HT-29 (cell line): ENCODE data around the gene SGMS1. TPM values are rescaled to one million over a fixed set of nuclear protein-coding genes. Genes with fewer than 3 reads are reported as not detected.
"Not testable (repeated sequence)": the region's sequence is repeated elsewhere in the genome, so short reads cannot be mapped to it uniquely, and the experiment has no call there.

Source experiments
- DNase-seq: peaks from one replicate; pipeline ENCODE4 v3.0.0-alpha.2; 2015; ENCODE audit warnings: low spot score
- total RNA-seq: library from RNA; depleted of rRNA; stranded (reverse); fragments of >200 nt; shearing (Covaris generic); gene quantifications from 2 replicates; pipeline ENCODE4 v1.2.3, GENCODE V29; 2014

Gene SGMS1
- total RNA-seq, 1 experiment from 2014 or later, result 23.2 TPM

DNA sequence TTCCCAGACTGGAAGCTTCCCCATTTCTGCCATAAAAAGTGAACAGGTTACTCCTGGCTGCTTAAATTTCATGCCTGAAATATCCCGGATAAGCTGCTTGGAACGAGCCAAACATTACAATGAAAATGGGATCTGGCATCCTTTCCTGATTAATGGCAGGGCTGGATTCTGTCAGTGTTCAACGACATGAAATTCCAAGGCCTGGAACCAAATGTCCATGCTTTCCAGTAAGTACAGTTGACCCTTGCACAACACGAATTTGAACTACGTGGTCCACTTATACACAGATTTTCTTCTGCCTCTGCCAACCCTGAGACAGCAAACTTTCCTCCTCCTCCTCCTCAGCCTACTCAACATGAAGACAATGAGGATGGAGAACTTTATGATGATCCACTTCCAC lies 65.4 kb downstream of the SGMS1 start:
- DNase-seq, result no peak

DNA sequence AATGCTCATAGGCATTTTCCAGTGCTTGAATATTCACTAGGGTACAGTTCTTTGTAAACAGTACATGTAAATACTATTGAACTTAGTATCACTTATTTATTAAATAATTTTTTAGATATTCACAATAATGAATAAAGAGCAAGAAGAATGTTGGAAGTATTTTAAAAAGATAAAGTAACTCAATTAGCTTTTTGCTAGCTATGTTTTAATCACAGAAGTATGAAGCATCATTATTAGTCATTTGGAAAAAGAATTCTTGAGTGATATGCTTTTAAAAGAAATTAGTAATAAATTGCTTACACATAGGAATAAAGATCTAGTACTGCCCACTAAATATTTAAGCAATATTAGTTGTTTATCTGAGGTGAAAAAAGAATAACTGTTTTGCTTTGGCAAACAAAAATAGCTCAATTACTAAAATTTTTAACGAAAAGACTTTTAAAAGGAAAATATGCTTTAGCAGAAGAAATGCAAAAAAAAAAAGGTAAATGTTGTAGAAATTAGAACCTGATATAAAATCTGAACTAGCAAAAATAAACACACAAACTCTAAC lies 66.5 kb downstream of the SGMS1 start:
- DNase-seq, result no peak

DNA sequence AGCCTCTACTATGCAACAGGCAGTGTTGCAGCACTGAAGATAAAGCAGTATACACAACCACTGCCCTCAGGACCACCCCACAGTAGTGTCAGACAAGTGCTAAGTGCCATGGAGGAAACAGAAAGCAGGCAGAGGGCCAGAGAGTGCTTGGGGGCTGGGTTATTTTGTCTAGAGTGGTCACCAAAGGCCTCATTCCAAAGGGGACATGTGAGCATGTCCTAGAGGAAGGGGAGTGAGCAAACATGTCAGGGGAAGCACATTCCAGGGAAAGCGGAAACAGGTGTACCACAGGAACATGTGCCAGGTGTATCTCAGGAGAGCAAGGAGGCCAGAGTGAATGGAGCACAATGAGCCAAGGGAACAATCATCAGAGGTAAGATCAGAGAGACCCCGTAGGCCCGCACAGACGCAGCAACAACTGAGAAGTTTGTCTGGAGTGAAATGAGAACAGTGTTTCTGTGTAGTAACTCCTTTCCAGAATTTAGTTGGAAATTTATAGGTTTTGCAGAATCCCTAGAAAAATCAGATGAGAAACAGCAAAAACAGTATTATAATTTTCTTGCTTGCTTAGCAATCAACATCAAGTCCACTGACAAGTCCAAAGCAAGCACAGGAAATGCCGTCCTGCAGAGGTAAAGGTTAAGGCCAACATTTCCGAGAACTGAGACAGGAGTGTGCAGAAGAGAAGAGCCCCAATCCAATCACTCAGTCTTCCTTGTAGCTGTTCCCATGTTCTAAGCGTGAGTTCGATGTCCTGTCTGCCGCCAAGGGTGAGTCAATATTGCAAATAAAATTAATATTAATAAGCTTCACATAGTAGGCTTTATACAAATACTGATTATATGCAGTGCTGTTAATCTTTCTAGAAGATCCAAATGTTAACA lies 67.3 kb downstream of the SGMS1 start:
- no peak for DNase-seq

DNA sequence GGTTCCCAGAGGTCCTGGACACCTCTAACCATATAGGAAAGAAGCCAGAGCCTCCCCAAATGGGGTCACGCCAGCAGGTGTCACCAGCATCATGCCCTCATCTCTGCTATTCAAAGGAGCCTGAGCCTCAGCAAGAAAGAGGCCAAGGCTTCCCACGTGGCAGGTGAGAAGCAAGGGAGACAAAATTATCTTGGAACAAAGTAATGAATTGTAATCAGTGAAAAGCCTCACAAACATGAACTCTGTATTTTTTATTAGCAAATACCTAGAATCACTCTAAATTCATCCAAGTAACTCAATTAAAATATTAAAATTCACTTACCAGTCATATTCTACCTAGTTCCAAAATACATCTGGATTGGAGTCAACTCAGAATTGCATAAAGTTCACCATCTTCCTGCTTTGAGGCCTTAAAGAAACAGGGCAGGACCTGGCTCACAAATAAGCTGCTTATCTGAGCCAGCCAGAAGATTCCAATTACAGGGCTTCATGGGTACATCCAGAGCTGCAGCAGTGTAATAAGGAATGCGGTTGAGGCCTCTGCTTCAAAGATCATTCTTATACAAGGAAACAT lies 68.7 kb downstream of the SGMS1 start:
- peak; percentile 50 for DNase-seq

DNA sequence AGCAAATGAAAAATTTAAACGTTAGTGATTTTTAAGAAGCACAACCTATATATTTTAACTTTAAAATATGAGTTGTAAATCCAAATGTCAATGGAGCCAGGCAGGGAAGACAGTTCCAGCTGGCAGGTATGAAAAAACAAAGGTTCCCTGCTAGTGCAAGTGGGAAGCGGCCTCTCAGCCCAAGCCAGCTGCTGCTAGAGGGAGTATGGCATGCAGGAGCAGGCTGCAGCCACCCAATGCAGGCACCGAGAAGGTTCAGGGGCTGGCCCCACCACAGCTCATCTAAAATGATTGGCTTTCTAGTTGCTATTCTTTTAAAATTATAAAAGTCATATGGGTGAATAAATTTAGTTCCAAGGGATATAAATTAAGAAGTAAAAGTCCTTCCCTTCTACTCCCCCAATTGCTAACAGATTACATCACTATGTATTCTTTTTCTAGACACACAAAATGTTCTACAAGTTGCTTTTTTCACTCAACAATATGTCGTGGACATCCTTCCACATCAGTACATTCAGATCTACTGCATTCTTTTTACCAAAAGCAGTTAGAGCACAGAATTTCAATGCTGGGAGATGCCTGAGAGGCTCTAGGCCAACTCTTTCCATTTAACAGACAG lies 69.3 kb downstream of the SGMS1 start:
- DNase-seq, result no peak

DNA sequence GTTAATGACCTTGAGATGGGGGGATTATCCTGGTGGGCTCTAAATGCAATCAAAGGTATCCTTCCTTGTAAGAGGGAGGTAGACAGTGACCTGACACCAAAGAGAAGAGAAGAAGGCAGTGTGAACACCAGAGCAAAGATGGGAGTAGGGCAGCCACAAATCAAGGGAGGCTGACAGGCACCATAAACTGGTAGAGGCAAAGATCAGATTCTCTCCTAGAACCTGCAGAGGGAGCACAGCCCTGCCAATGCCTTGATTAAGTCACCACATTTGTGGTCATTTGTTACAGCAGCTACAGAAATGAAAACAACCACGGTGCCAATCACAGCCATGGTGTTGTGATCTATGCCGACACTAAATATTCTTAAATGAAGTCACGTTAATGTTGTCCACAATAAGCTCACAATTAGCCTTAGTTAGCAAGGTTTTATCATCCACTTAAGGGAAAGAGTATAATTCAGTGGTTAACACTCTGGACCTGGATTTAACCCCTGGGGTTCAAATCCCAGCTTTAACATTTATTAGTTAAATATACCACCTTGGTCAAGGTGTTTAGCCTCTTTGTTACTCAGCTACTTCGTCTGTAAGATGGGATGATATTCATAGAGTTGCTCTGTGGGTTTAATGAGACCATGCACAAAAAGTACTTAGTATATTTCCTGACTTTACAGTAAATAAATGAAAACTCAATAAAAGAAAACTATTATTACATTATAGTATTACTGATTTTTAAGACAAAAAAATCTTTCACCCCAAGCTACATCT lies 70.8 kb downstream of the SGMS1 start:
- DNase-seq, result peak; percentile 52

DNA sequence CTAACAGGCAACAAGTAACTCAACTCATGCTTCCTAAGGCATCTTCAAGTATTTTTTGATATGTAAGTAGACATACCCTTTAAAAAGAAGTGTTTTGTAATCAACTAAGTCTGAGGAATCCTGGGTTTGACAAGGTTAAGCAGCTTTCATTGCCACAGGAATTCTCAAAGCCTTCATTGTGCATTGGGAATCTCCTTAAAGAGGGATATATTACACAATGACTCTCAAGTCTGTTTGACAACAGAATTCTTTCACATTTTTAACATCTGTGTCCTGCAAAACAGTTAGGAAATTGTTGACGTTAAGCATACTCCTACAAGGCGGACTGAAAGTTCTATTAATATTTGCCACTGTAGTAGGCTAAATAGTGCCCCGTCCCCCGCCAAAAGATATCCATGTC lies 71.4 kb downstream of the SGMS1 start:
- no peak for DNase-seq

DNA sequence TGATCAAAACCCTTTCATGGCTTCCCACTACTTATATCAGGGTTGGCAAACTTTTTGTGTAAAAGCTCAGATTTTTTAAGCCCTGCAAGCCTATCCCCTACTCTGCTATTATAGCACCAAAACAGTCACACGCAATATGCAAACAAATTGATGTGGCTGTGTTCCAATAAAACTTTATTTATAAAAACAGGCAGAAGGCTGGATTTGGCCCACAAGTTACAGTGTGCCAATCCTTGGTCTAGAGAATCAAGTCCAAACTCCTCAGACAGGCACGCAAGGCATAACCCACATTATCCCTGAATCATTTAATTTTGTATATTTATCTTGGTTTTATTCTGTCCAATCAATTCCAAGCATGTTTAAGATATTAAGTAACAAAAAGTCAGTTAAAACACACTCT lies 71.9 kb downstream of the SGMS1 start:
- DNase-seq, result no peak

DNA sequence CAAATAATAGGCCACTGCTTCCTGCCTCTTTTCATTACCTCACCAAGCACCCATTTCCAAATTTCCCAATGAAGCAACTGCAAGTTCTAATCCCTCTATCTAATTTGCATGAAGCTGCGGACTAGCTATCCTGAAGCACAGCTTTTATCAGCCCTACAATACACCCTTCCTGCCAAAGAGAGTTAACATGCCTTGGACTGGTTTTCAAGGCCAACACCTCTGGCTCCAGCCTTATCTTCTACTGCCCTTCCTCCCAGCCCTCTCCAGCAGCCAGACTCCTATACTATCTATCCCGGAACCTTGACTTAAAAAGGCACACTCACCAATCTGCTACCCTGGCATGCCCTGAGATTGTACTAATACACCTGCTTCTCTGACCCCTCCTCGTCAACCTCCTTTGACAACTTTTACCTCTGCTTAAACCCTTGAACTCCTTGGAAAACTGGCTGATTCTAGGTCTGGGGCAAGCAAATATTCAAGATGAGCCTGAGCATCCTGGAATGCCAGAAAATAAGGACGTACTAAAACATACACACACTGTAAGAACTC lies 73.4 kb downstream of the SGMS1 start:
- DNase-seq, result no peak

DNA sequence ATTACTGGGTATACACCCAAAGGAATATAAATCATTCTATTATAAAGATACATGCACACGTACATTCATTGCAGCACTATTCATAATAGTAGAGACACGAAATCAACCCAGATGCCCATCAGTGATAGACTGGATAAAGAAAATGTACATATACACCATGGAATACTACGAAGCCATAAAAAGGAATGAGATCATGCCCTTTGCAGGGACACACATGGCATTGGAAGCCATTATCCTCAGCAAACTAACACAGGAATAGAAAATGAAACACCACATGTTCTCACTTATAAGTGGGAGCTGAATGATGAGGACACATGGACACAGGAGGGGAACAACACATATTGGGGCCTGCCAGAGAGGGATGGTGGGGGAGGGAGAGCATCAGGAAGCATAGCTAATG lies 74.6 kb downstream of the SGMS1 start:
- DNase-seq, result not testable (repeated sequence)

DNA sequence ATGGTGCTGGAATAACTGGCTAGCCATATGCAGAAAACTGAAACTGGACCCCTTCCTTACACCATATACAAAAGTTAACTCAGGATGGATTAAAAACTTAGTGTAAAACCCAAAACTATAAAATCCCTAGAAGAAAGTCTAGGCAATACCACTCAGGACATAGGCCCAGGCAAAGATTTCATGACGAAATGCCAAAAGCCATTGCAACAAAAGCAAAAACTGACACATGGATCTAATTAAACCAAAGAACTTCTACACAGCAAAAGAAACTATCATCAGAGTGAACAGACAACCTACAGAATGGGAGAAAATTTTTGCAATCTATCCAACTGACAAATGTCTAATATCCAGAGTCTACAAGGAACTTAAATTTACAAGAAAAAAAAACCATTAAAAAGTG lies 75.3 kb downstream of the SGMS1 start:
- DNase-seq, result not testable (repeated sequence)

DNA sequence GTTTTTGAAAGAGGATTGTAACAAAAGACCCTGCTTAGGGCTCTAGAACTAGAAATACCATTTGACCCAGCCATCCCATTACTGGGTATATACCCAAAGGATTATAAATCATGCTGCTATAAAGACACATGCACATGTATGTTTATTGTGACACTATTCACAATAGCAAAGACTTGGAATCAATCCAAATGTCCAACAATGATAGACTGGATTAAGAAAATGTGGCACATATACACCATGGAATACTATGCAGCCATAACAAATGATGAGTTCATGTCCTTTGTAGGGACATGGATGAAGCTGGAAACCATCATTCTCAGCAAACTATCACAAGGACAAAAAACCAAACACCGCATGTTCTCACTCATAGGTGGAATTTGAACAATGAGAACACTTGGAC lies 77.5 kb downstream of the SGMS1 start:
- DNase-seq, result not testable (repeated sequence)

DNA sequence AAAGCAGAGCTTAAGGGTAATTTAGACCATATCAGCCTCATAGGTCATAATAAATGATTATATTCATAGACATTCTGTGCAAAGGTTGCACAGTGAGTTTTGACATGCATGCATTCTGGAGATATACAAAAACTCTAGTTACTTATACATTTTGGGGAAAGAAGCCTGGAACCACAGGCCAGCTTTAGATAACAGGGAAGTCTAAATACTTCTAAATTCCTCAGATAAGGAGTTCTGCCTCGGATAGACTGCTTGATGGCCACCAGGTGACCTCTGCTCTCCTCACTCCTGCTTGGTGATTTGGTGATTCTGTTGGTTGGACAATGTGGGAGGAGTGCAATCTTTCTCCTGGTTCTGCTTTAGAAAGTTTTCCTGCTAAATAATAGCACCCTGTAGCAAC lies 77.9 kb downstream of the SGMS1 start:
- DNase-seq, result no peak

DNA sequence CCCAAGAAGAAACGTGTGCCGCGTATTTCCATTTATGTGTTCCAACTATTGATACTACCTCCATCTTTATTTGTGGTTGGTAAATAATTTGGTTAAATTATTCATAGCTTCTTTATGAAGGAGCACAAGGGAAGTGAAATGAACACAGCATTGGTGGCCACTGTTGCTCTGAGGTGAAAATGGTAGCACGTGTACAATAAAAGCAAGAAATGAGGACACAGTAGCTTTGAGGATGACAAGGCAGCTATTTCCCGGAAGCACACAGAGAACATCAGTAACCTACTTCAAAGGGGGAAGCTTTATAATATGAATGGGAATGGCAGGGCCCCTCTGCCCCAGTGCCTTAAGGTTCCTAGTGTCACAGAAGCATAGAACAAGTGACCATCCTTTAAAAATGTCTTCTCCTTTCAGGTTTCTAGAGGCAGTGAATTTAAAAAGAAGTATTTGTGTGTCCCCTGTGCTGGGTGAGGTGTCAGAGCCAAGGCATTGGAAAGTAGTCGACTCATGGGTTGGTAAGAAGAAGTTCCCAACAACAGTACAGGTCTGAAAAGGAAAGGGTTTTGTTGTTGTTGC lies 78.8 kb downstream of the SGMS1 start:
- DNase-seq, result no peak

DNA sequence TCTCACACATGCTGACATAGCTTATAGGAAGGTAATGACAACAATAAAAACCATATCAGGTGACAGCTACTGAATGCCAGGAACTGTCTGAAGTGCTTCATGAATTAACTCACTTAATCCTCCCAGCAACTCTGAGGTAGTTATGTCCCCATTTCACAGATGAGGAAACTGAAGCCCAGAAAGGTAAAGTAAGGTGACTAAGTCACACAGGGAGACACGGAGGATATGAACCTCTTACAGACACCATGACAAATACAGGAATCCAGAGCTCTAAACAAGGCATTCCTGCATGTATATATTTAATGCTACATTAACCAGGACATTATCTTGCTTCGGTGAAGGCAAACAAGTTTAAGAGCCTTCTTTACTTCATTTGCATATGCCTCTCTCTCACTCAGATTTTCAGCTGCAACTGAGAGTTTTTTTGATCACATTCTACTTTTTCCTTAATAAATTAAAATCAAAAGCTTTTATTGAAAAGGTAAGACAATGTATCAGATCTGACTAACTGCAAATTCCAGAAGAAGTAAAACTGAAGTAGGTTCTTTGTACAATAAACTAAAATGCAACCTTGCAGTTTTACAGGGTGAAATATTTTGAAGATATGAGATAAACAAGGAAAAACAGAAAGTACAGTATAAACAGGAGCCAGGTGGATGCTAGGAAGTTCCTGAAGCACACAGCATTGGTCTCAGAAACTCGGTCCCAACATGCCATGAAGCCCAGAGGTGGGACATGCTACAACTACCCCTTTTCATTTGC lies 79.5 kb downstream of the SGMS1 start:
- no peak for DNase-seq

DNA sequence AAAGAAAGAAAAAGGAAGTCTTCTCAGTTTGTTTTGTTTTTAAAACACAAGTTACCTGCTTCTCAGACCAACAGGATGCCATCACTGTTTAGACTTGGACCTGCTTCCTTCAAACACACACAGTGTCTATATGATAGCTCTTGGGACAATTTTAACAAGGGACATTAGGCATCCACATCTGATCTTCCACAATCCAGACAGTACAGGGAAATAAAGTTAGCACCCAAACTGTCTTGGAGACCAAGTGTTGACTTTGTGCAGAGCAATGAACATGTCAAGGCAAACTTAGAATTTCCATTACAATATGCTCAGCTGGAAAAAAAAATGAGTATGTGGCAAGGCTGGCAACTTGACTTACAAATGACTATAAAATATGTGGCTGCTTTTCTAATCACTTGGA lies 80.9 kb downstream of the SGMS1 start:
- no peak for DNase-seq

DNA sequence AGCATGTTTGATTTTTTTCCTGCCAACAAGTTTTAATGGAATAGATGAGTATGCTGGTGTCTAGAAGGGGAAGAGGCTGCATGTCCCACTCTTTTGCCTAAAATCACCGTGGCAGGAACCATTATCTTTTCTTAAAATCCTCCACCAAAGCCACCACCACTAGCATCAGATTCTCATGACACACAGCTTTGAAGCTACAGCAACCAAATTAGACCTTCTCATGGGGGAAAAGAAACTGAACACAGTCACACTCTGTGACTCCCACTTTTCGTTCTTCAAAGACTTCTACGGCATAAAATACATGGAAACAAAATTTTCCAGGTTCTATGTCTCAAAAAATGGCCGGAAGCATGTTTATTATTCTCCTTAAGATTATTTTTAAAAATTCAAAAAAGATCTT lies 81.8 kb downstream of the SGMS1 start:
- no peak for DNase-seq

DNA sequence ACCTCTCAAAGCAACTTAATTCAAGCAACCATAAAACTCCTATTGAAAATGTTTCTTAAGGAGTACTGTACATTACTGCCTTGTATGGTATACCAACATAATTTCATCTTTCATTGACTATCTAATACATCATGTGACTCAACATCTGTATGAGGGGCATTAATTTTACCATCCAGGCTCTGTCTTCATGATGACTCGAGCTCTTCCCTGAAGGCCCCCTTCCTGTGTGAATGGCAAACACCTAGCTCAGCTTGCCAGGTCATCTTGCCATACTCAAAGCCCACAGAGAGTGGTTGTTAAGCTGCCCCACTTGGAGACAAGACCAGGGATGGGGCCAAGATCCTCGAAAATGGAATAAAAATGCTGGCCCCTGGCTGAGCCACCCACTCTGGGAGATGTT lies 82.4 kb downstream of the SGMS1 start:
- DNase-seq, result no peak

DNA sequence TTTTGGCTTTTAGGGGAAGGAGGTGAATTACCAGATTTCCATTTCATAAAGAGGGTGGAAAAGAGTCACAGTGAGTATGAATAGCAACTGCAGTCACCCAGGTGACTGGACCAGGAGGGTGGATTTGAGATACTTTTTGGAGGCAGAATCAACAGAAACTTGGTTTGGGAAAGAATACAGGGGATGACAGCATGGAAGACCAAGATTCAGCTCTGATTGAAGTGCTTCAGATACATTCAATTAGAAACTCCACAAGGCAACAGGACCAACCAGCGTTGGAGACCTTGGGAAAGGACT lies 83.0 kb downstream of the SGMS1 start:
- DNase-seq, result no peak

DNA sequence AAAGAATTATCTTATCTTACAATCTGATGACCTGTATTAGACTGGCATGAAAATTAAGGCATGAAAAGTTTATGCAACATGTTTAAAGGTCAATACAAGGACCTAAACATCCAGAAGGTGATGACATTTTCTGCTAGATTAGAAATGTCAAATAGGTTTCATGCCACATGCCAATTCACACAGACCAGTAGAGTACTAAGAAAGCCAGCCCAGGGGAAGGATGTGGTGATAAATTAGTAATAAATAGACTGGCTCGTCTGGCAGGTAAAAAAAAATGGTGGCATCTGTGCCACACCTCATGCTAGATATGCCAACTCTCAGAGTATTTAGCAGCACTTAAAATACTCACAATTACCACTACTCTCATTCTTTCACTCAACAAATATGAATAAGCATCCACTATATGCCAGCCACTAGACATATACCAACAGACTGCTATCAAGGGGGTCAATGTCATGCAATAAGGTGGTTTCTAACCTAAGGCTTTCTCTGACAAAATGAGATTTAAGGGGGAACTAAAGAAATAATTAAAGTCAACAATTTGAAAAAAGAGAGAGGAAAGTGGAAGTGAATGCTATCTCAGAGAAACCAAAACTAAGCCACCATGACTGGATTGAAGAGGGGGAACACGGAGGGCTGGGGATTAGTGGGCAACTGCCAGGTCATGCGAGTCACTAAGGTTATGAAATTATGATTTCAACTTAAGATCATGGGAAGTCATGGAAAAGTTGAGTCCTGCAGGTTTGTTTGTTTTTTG lies 83.5 kb downstream of the SGMS1 start:
- DNase-seq, result no peak
